ENCODE results near the gene HS3ST1.

- TF ChIP-seq, protein P1, sequence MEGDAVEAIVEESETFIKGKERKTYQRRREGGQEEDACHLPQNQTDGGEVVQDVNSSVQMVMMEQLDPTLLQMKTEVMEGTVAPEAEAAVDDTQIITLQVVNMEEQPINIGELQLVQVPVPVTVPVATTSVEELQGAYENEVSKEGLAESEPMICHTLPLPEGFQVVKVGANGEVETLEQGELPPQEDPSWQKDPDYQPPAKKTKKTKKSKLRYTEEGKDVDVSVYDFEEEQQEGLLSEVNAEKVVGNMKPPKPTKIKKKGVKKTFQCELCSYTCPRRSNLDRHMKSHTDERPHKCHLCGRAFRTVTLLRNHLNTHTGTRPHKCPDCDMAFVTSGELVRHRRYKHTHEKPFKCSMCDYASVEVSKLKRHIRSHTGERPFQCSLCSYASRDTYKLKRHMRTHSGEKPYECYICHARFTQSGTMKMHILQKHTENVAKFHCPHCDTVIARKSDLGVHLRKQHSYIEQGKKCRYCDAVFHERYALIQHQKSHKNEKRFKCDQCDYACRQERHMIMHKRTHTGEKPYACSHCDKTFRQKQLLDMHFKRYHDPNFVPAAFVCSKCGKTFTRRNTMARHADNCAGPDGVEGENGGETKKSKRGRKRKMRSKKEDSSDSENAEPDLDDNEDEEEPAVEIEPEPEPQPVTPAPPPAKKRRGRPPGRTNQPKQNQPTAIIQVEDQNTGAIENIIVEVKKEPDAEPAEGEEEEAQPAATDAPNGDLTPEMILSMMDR (conservative IDR thresholded peaks at IDR 0.05): no peak
- TF ChIP-seq EZH2 (IDR thresholded peaks at IDR 0.05; ENCODE audit: low read depth): no peak
These were observed 2.4 kb upstream of the HS3ST1 start for GRCh38 chr4:11431111-11431510.
